ENCODE measurements around the gene TACC3. TPM values are rescaled to one million over a fixed set of nuclear protein-coding genes. Genes with fewer than 3 reads are reported as not detected.
A peak's percentile ranks its signal among the peaks of the same experiment; 100 is the strongest.

The TACC3 gene
- 10 to 100 TPM; 44.2 to 95.3 (median 93.3) TPM for total RNA-seq (2021; fragmentation: NEBNext Ultra II Directional; extraction: Animal tissue kit (Norgen Biotek cat#: 25700))
- long read RNA-seq, transcript TACC3-201 (16 exons, 2,781 nt): major isoform, 24 of 42 reads
- long read RNA-seq, partial matches to known transcripts: 15 of 42 reads
- long read RNA-seq, other reads (novel, unspliced or antisense): 3 of 42 reads

DNA sequence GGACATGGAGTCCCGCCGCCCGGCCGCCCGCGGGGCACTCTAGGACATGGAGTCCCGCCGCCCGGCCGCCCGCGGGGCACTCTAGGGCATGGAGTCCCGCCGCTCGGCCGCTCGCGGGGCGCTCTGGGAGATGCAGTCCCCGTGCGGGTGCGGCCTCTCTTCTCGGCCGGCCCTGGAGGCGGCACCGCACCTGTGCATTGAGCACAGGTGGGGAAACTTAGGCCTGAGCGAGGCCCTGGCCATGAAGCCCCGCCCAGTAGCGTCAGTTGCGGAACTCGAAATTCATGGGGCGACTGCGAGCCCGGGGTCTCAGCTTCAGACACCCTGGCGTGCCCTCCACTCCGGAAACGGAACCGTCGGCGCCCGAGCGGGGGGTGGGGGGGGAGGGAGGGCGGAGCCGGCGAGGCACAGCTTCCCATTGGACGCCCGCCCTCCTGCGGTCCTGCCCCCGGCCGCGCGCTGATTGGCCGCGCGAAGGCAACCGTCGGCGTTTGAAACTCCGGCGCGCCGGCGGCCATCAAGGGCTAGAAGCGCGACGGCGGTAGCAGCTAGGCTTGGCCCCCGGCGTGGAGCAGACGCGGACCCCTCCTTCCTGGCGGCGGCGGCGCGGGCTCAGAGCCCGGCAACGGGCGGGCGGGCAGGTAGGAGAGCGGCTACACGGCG is at the start of gene TACC3, which contains the start of gene TMEM129:
TACC3 (plus strand) TSS at position 519 of the 663 bp plus-strand sequence. CDS start 1,901 bp downstream, outside the sequence.
TMEM129 (minus strand) TSS at position 321 of the 663 bp plus-strand sequence. CDS start 486 bp downstream, outside the sequence.
- TF ChIP-seq, protein P1, sequence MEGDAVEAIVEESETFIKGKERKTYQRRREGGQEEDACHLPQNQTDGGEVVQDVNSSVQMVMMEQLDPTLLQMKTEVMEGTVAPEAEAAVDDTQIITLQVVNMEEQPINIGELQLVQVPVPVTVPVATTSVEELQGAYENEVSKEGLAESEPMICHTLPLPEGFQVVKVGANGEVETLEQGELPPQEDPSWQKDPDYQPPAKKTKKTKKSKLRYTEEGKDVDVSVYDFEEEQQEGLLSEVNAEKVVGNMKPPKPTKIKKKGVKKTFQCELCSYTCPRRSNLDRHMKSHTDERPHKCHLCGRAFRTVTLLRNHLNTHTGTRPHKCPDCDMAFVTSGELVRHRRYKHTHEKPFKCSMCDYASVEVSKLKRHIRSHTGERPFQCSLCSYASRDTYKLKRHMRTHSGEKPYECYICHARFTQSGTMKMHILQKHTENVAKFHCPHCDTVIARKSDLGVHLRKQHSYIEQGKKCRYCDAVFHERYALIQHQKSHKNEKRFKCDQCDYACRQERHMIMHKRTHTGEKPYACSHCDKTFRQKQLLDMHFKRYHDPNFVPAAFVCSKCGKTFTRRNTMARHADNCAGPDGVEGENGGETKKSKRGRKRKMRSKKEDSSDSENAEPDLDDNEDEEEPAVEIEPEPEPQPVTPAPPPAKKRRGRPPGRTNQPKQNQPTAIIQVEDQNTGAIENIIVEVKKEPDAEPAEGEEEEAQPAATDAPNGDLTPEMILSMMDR (IDR thresholded peaks at IDR 0.05): no peak
- peak within 1 kb of the TSS; percentile 90 for H3K27ac Mint-ChIP-seq
- peak within 1 kb of the TSS; percentile 95 for H3K4me3 Mint-ChIP-seq
- H3K27me3 Mint-ChIP-seq (ENCODE audit: insufficient read depth): peaks cover 2% of the 10 kb centered on the region; the same call in 1 of the 2 replicates
- peak; percentile 82 for DNase-seq
- peaks cover 8% of the 10 kb centered on the region for H3K36me3 Mint-ChIP-seq (ENCODE audit: low read depth)
- H3K4me1 Mint-ChIP-seq (ENCODE audit: low read depth): peaks cover 39% of the 10 kb centered on the region
- no peaks in the 10 kb centered on the region for H3K9me3 Mint-ChIP-seq

GRCh38 chr4:1673671-1674070 is 47.6 kb upstream of the TACC3 start:
- no peaks in the 10 kb centered on the region for H3K4me1 Mint-ChIP-seq (ENCODE audit: low read depth)
- DNase-seq: no peak
- peaks cover 3% of the 10 kb centered on the region for H3K27me3 Mint-ChIP-seq (ENCODE audit: insufficient read depth)
- H3K9me3 Mint-ChIP-seq: no peaks in the 10 kb centered on the region
- no peak overlapping the region for H3K27ac Mint-ChIP-seq
- no peaks in the 10 kb centered on the region for H3K36me3 Mint-ChIP-seq (ENCODE audit: low read depth)
- TF ChIP-seq, protein P1 (IDR thresholded peaks at IDR 0.05): no peak
- no peak overlapping the region for H3K4me3 Mint-ChIP-seq

GRCh38 chr4:1674682-1675081 is 46.6 kb upstream of the TACC3 start:
- no peaks in the 10 kb centered on the region for H3K4me1 Mint-ChIP-seq (ENCODE audit: low read depth)
- H3K27ac Mint-ChIP-seq: no peak overlapping the region
- no peaks in the 10 kb centered on the region for H3K9me3 Mint-ChIP-seq
- H3K27me3 Mint-ChIP-seq (ENCODE audit: insufficient read depth): peaks cover 3% of the 10 kb centered on the region
- no peaks in the 10 kb centered on the region for H3K36me3 Mint-ChIP-seq (ENCODE audit: low read depth)
- TF ChIP-seq, protein P1 (IDR thresholded peaks at IDR 0.05): no peak
- DNase-seq: no peak
- H3K4me3 Mint-ChIP-seq: no peak overlapping the region

DNA sequence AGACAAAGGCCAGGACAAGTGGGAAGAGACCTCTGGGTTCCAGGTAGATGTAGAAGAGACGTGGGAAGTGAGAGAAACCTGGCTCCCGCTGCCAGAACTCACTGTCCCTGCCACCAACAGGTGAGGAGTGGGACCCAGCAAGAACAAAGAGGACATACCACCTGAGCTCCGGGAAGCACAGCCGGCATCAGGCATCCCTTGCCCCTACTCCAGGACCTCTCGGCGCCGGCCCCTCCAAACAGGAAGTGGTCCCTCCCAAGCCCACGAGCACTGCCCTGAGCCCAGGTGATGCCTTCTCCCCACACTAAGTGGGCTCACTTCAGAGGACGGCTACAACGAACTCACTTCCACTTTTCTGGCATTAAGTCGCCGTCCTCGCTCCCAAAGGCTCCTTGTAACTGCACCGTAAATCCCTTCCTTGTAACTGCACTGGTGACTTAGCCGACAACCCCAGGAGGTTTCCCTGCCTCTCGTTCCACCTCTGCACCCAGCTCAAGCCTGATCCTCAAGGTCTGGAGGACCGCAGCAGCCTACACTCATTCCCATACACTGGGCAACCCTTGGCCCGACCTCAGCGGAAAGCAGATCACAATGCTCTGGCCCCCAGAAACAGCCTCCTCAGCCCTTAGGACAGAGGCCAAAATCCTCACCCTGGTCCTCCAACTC is 46.1 kb upstream of the TACC3 start:
- H3K9me3 Mint-ChIP-seq: no peaks in the 10 kb centered on the region
- no peaks in the 10 kb centered on the region for H3K4me1 Mint-ChIP-seq (ENCODE audit: low read depth)

DNA sequence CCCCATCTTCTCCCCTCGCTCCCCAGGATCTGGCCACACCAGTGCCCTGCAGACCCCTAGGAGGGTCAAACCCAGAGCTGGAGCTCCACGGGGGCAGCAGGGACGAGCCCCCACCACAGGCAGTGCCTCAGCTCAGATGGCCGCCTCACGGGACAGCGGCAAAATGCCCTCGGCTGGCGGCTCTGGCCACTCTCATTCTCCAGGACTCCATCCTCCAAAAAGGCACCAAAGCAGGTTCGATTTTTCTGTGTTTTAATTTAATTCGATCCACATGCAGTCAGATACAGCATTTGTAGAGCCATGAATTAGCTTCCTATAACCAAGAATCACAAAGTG is 45.6 kb upstream of the TACC3 start:
- TF ChIP-seq, protein P1 (IDR thresholded peaks at IDR 0.05): no peak
- no peak for DNase-seq
- Mint-ChIP-seq H3K4me1 (ENCODE audit: low read depth) (no peaks in the 10 kb centered on the region), H3K4me3 (no peak overlapping the region), H3K27ac (no peak overlapping the region), H3K27me3 (ENCODE audit: insufficient read depth) (peaks cover 3% of the 10 kb centered on the region), H3K9me3 (no peaks in the 10 kb centered on the region), H3K36me3 (ENCODE audit: low read depth) (no peaks in the 10 kb centered on the region)

More for the DNA sequence above, 46.1 kb upstream of the TACC3 start:
- TF ChIP-seq, protein P1 (IDR thresholded peaks at IDR 0.05): no peak
- H3K27ac Mint-ChIP-seq: no peak overlapping the region
- no peaks in the 10 kb centered on the region for H3K36me3 Mint-ChIP-seq (ENCODE audit: low read depth)
- H3K4me3 Mint-ChIP-seq: no peak overlapping the region
- no peak for DNase-seq
- H3K27me3 Mint-ChIP-seq (ENCODE audit: insufficient read depth): peaks cover 3% of the 10 kb centered on the region
